GM12878 (cell line): Measurements from ENCODE around the gene ADH7. TPM values are rescaled to one million over a fixed set of nuclear protein-coding genes. Genes with fewer than 3 reads are reported as not detected.

ENCODE experiments used
- ASH2L ChIP-seq: fragments of 300-600, 200-600 bp; sonication (generic); IDR thresholded peaks from 2 replicates; pipeline ENCODE4 v1.6.1; 2017; ENCODE audit warnings: low read depth, mild to moderate bottlenecking, borderline replicate concordance
- BCLAF1 ChIP-seq: fragments of 450-650 bp; IDR thresholded peaks from 2 replicates; pipeline ENCODE4 v1.6.1; 2017; ENCODE audit warnings: antibody characterized with exemption, mild to moderate bottlenecking, moderate library complexity
- CBX3 ChIP-seq: fragments of 200-600 bp; sonication (generic); IDR thresholded peaks from 2 replicates; pipeline ENCODE4 v1.6.1; 2016; ENCODE audit warnings: low read depth, borderline replicate concordance
- DPF2 ChIP-seq: fragments of 450-650 bp; IDR thresholded peaks from 2 replicates; pipeline ENCODE4 v1.6.1; 2017; ENCODE audit warnings: mild to moderate bottlenecking
- EP300 ChIP-seq, 2 experiments: fragments of 150-350 bp in 1 of 2; IDR thresholded peaks; 2 replicates each; pipeline ENCODE4 v1.6.1; 2011 to 2012; ENCODE audit warnings: low read depth in 2 of 2, low read length in 2 of 2, borderline replicate concordance in 1 of 2, improper control_type of control experiment in 1 of 2, inconsistent platforms in 1 of 2; ENCODE audit not compliant: control insufficient read depth in 1 of 2
- ETV6 ChIP-seq, 2 experiments: fragments of 450-650 bp in 1 of 2; IDR thresholded peaks in 1 of 2; conservative IDR thresholded peaks in 1 of 2; 2 replicates each; pipeline ENCODE4 v1.6.1; 2014; ENCODE audit warnings: antibody characterized with exemption in 1 of 2, borderline replicate concordance in 1 of 2, low read depth in 1 of 2, mild to moderate bottlenecking in 1 of 2, moderate library complexity in 1 of 2
- FOXM1 ChIP-seq: IDR thresholded peaks from 2 replicates; pipeline ENCODE4 v1.6.1; 2012; ENCODE audit warnings: low read depth, mild to moderate bottlenecking, inconsistent platforms, low read length, moderate library complexity
- HDAC2 ChIP-seq: fragments of 200-600 bp; sonication (generic); IDR thresholded peaks from 2 replicates; pipeline ENCODE4 v1.6.1; 2017
- IKZF2 ChIP-seq, 2 experiments: fragments of 450-650 bp; IDR thresholded peaks; 2 replicates each; pipeline ENCODE4 v1.6.1; 2017; ENCODE audit warnings: mild to moderate bottlenecking in 2 of 2, moderate library complexity in 2 of 2
- LARP7 ChIP-seq: fragments of 450-650 bp; IDR thresholded peaks from 2 replicates; pipeline ENCODE4 v1.6.1; 2017; ENCODE audit warnings: mild to moderate bottlenecking
- MXI1 ChIP-seq: fragments of 150-350 bp; IDR thresholded peaks from 2 replicates; pipeline ENCODE4 v1.6.1; 2011; ENCODE audit warnings: low read depth, mild to moderate bottlenecking, inconsistent platforms, low read length, improper control_type of control experiment
- NFYB ChIP-seq: IDR thresholded peaks from 2 replicates; pipeline ENCODE4 v1.6.1; 2011; ENCODE audit warnings: low read depth, mild to moderate bottlenecking, low read length, improper control_type of control experiment, moderate library complexity; ENCODE audit not compliant: insufficient read depth
- ZNF207 ChIP-seq: fragments of 450-650 bp; IDR thresholded peaks from 2 replicates; pipeline ENCODE4 v1.6.1; 2014; ENCODE audit warnings: antibody characterized with exemption, mild to moderate bottlenecking, borderline replicate concordance
- polyA plus RNA-seq, 11 experiments: library from polyadenylated mRNA; depleted of rRNA in 4 of 11; unstranded in 6 of 11; stranded (reverse) in 5 of 11; fragments of >200 nt; fragmentation: Nextera tagmentation in 4 of 11; fragmentation: Illumina TruSeq in 1 of 11; extraction: Ambion mirVana in 4 of 11; extraction: Trizol in 1 of 11; gene quantifications; 1 replicate in 1 of 11; 2 replicates in 10 of 11; pipeline versions ENCODE4 v1.2.1 to v1.2.3, GENCODE V29; 2011 to 2016; ENCODE audit warnings: inconsistent platforms in 2 of 11, missing spikeins in 2 of 11, low read depth in 1 of 11
- total RNA-seq, 4 experiments: library from RNA; depleted of rRNA in 3 of 4; stranded (reverse); fragments of >200 nt in 3 of 4; fragmentation: Illumina TruSeq in 1 of 4; extraction: Trizol in 1 of 4; gene quantifications; 2 replicates each; pipeline versions ENCODE4 v1.2.1 to v1.2.3, GENCODE V29; 2013 to 2021

ADH7 gene
- total and polyA plus RNA-seq, 10 of the 15 experiments (the other 5 are each of a cell fraction or from before 2014, with no cell fraction given): not detected

DNA sequence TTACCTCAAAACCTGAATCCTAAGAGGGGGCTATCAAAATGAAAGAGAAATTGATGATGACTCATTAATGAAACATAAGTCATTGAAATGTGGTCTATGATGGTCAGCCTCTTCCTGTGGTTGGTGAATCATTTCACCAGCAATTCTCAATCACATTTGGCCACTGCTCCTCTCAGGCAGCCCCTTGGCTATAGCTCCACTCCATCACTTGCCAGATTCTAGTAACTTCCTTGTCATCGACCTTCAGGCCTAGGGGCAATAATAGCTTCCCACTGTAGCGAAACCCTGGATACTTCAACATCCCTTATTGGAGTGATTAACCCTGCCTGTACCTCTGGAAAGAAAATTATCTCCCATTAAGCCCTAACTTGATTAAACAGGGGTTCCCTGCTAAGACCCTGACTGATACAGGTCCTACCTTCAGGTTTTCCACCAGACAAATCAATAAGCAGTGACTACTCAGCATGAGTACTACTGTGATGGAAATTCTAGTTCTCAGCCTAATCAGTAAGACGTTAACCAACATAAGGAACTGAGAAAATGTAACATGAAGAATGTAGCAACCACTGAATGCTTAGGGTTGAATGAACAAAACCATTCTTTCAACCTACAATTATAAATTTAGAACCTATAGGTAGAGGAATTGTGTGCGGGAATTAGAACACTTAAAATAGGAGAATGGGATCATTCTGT, 30.4 kb downstream of the ADH7 start (continued):
- TF ChIP-seq BCLAF1: no peak
- TF ChIP-seq NFYB: peak; percentile 78
- peak; percentile 39; the same call in 1 of the 2 replicates for TF ChIP-seq LARP7
- TF ChIP-seq ZNF207: no peak
- peak; percentile 97 for TF ChIP-seq DPF2
- TF ChIP-seq ETV6 (conservative IDR thresholded peaks at IDR 0.05 in 1 of 2, IDR thresholded peaks at IDR 0.05 in 1 of 2; ENCODE audit: borderline replicate concordance in 1 of 2, low read depth in 1 of 2): peak in 1 of 2 experiments; percentile 82; a peak in 2 of 4 replicates
- TF ChIP-seq CBX3: no peak
- no peak for TF ChIP-seq MXI1
- peak; percentile 85 for TF ChIP-seq FOXM1
- TF ChIP-seq ASH2L: no peak
- TF ChIP-seq IKZF2 (IDR thresholded peaks at IDR 0.05): peak; percentile 60 to 78
- TF ChIP-seq EP300 (IDR thresholded peaks at IDR 0.05; ENCODE audit: borderline replicate concordance in 1 of 2, control insufficient read depth in 1 of 2, low read depth in 2 of 2, low read length in 2 of 2): peak; percentile 59 to 90
- no peak for TF ChIP-seq HDAC2
- TF ChIP-seq, all 136 proteins: peak for 50
